NCI-H2029 treated with DMSO at 0.1 percent for 48 hours (cell line): Measurements from ENCODE around the gene ALK.

Experiments
- DNase-seq: peaks from one replicate; lab custom pipeline; 2025; lab: John Stamatoyannopoulos, UW

ALK gene

GRCh38 chr2:29224693-29225551, 696.5 kb downstream of the ALK start:
- no peak for DNase-seq

GRCh38 chr2:29223851-29224692, 697.3 kb downstream of the ALK start:
- DNase-seq = no peak

GRCh38 chr2:29223257-29223656, 698.1 kb downstream of the ALK start:
- no peak for DNase-seq

GRCh38 chr2:29222381-29223179, 698.8 kb downstream of the ALK start:
- DNase-seq = no peak

- no peak for DNase-seq
Observed at GRCh38 chr2:29220506-29221270, 700.7 kb downstream of the ALK start.

- DNase-seq = no peak
Observed at GRCh38 chr2:29219374-29219773, 702.0 kb downstream of the ALK start.

- no peak for DNase-seq
Observed at GRCh38 chr2:29218550-29219125, 702.7 kb downstream of the ALK start.

- no peak for DNase-seq
Observed at GRCh38 chr2:29218071-29218470, 703.3 kb downstream of the ALK start.

- DNase-seq = no peak
Observed at GRCh38 chr2:29216609-29216909, 704.8 kb downstream of the ALK start.

GRCh38 chr2:29215739-29216608, 705.4 kb downstream of the ALK start:
- DNase-seq = no peak

- no peak for DNase-seq
Observed at GRCh38 chr2:29215073-29215472, 706.3 kb downstream of the ALK start.

GRCh38 chr2:29213888-29214291, 707.5 kb downstream of the ALK start:
- DNase-seq = no peak

GRCh38 chr2:29212009-29212408, 709.4 kb downstream of the ALK start:
- no peak for DNase-seq

- DNase-seq = no peak
Observed at GRCh38 chr2:29209551-29209950, 711.8 kb downstream of the ALK start.

GRCh38 chr2:29207352-29208148, 713.8 kb downstream of the ALK start:
- DNase-seq = no peak

GRCh38 chr2:29206941-29207340, 714.4 kb downstream of the ALK start:
- no peak for DNase-seq

- no peak for DNase-seq
Observed at GRCh38 chr2:29202819-29203495, 718.4 kb downstream of the ALK start.

GRCh38 chr2:29201979-29202378, 719.4 kb downstream of the ALK start:
- DNase-seq = no peak
